GM12878 (cell line): ENCODE measurements around the gene ZNF407. TPM values are rescaled to one million over a fixed set of nuclear protein-coding genes. Genes with fewer than 3 reads are reported as not detected.
A peak's percentile ranks its signal among the peaks of the same experiment; 100 is the strongest.

Experiments
- ATF7 ChIP-seq: fragments of 450-650 bp; IDR thresholded peaks from 2 replicates; pipeline ENCODE4 v1.6.1; 2016; ENCODE audit warnings: low read depth, mild to moderate bottlenecking
- CBX5 ChIP-seq: sonication (generic); IDR thresholded peaks from 2 replicates; pipeline ENCODE4 v1.6.1; 2016; ENCODE audit warnings: low read depth, moderate library complexity, mild to moderate bottlenecking, inconsistent platforms
- CHD1 ChIP-seq: IDR thresholded peaks from 2 replicates; pipeline ENCODE4 v1.6.1; 2012; ENCODE audit warnings: low read depth, low read length, improper control_type of control experiment
- CREM ChIP-seq: IDR thresholded peaks from 2 replicates; pipeline ENCODE4 v1.6.1; 2014; ENCODE audit warnings: antibody characterized with exemption, low read depth
- DPF2 ChIP-seq: fragments of 450-650 bp; IDR thresholded peaks from 2 replicates; pipeline ENCODE4 v1.6.1; 2017; ENCODE audit warnings: mild to moderate bottlenecking
- EGR1 ChIP-seq, 2 experiments: IDR thresholded peaks; 1 replicate in 1 of 2; 2 replicates in 1 of 2; pipeline ENCODE4 v1.6.1; 2011 to 2012; ENCODE audit warnings: low read depth in 2 of 2, low read length in 2 of 2, borderline replicate concordance in 1 of 2, mild to moderate bottlenecking in 1 of 2, moderate library complexity in 1 of 2
- EP300 ChIP-seq, 2 experiments: fragments of 150-350 bp in 1 of 2; IDR thresholded peaks; 2 replicates each; pipeline ENCODE4 v1.6.1; 2011 to 2012; ENCODE audit warnings: low read depth in 2 of 2, low read length in 2 of 2, borderline replicate concordance in 1 of 2, improper control_type of control experiment in 1 of 2, inconsistent platforms in 1 of 2; ENCODE audit not compliant: control insufficient read depth in 1 of 2
- ETV6 ChIP-seq, 2 experiments: fragments of 450-650 bp in 1 of 2; IDR thresholded peaks in 1 of 2; conservative IDR thresholded peaks in 1 of 2; 2 replicates each; pipeline ENCODE4 v1.6.1; 2014; ENCODE audit warnings: antibody characterized with exemption in 1 of 2, borderline replicate concordance in 1 of 2, low read depth in 1 of 2, mild to moderate bottlenecking in 1 of 2, moderate library complexity in 1 of 2
- GATAD2B ChIP-seq: fragments of 450-650 bp; conservative IDR thresholded peaks from 2 replicates; pipeline ENCODE4 v1.6.1; 2017; ENCODE audit warnings: low read depth, mild to moderate bottlenecking, moderate library complexity
- HCFC1 ChIP-seq: fragments of 150-350 bp; IDR thresholded peaks from 2 replicates; pipeline ENCODE4 v1.6.1; 2014; ENCODE audit warnings: low read length
- JUNB ChIP-seq: IDR thresholded peaks from 2 replicates; pipeline ENCODE4 v1.6.1; 2016; ENCODE audit warnings: antibody characterized with exemption, mild to moderate bottlenecking
- MXI1 ChIP-seq: fragments of 150-350 bp; IDR thresholded peaks from 2 replicates; pipeline ENCODE4 v1.6.1; 2011; ENCODE audit warnings: low read depth, mild to moderate bottlenecking, inconsistent platforms, low read length, improper control_type of control experiment
- MYC ChIP-seq: IDR thresholded peaks from 2 replicates; pipeline ENCODE4 v1.6.1; 2011; ENCODE audit warnings: mild to moderate bottlenecking, low read length, moderate library complexity, inconsistent platforms; ENCODE audit not compliant: insufficient read depth, insufficient replicate concordance, insufficient read length, severe bottlenecking
- NFIC ChIP-seq: IDR thresholded peaks from 2 replicates; pipeline ENCODE4 v1.6.1; 2012; ENCODE audit warnings: low read depth, mild to moderate bottlenecking, inconsistent platforms, low read length, moderate library complexity
- PAX8 ChIP-seq: fragments of 450-650 bp; IDR thresholded peaks from 2 replicates; pipeline ENCODE4 v1.6.1; 2017; ENCODE audit warnings: mild to moderate bottlenecking, moderate library complexity
- RAD51 ChIP-seq: fragments of 450-650 bp; IDR thresholded peaks from 2 replicates; pipeline ENCODE4 v1.6.1; 2016; ENCODE audit warnings: moderate library complexity, mild to moderate bottlenecking, inconsistent platforms
- SPI1 ChIP-seq: IDR thresholded peaks from 2 replicates; pipeline ENCODE4 v1.6.1; 2011; ENCODE audit warnings: low read depth, mild to moderate bottlenecking, low read length, moderate library complexity, borderline replicate concordance; ENCODE audit not compliant: insufficient read depth
- TCF12 ChIP-seq: IDR thresholded peaks from 2 replicates; pipeline ENCODE4 v1.6.1; 2011; ENCODE audit warnings: low read depth, mild to moderate bottlenecking, low read length
- TCF7 ChIP-seq: IDR thresholded peaks from 2 replicates; pipeline ENCODE4 v1.6.1; 2014; ENCODE audit warnings: antibody characterized with exemption, borderline replicate concordance
- WRNIP1 ChIP-seq: IDR thresholded peaks from 2 replicates; pipeline ENCODE4 v1.6.1; 2011; ENCODE audit warnings: low read depth, low read length, improper control_type of control experiment, borderline replicate concordance
- YBX1 ChIP-seq: fragments of 450-650 bp; IDR thresholded peaks from 2 replicates; pipeline ENCODE4 v1.6.1; 2016; ENCODE audit warnings: antibody characterized with exemption
- ZNF384 ChIP-seq: IDR thresholded peaks from 2 replicates; pipeline ENCODE4 v1.6.1; 2012; ENCODE audit warnings: low read depth, mild to moderate bottlenecking, low read length, improper control_type of control experiment, borderline replicate concordance
- polyA plus RNA-seq, 11 experiments: library from polyadenylated mRNA; depleted of rRNA in 4 of 11; unstranded in 6 of 11; stranded (reverse) in 5 of 11; fragments of >200 nt; fragmentation: Nextera tagmentation in 4 of 11; fragmentation: Illumina TruSeq in 1 of 11; extraction: Ambion mirVana in 4 of 11; extraction: Trizol in 1 of 11; gene quantifications; 1 replicate in 1 of 11; 2 replicates in 10 of 11; pipeline versions ENCODE4 v1.2.1 to v1.2.3, GENCODE V29; 2011 to 2016; ENCODE audit warnings: inconsistent platforms in 2 of 11, missing spikeins in 2 of 11, low read depth in 1 of 11
- total RNA-seq, 4 experiments: library from RNA; depleted of rRNA in 3 of 4; stranded (reverse); fragments of >200 nt in 3 of 4; fragmentation: Illumina TruSeq in 1 of 4; extraction: Trizol in 1 of 4; gene quantifications; 2 replicates each; pipeline versions ENCODE4 v1.2.1 to v1.2.3, GENCODE V29; 2013 to 2021
- TF ChIP-seq, protein P1 (sequence below), 3 experiments: IDR thresholded peaks in 2 of 3; conservative IDR thresholded peaks in 1 of 3; 2 replicates each; pipeline ENCODE4 v1.5.1; 2011; ENCODE audit warnings: low read depth in 3 of 3, low read length in 3 of 3, mild to moderate bottlenecking in 3 of 3, control low read depth in 2 of 3, moderate library complexity in 2 of 3, inconsistent platforms in 1 of 3, mixed read lengths in 1 of 3; ENCODE audit not compliant: control insufficient read depth in 2 of 3, insufficient read depth in 1 of 3; ENCODE audit errors: extremely low read depth in 1 of 3
- TF ChIP-seq, protein P2 (sequence below): IDR thresholded peaks from 2 replicates; pipeline ENCODE4 v1.6.1; 2012; ENCODE audit warnings: low read depth, low read length, improper control_type of control experiment
- TF ChIP-seq, protein P3 (sequence below): IDR thresholded peaks from 2 replicates; pipeline ENCODE4 v1.6.1; 2012; ENCODE audit warnings: mild to moderate bottlenecking, low read depth, low read length

Gene ZNF407
- total and polyA plus RNA-seq, 10 of the 15 experiments (the other 5 are each of a cell fraction or from before 2014, with no cell fraction given) = 0.69 to 11.6 (median 5.3) TPM

DNA sequence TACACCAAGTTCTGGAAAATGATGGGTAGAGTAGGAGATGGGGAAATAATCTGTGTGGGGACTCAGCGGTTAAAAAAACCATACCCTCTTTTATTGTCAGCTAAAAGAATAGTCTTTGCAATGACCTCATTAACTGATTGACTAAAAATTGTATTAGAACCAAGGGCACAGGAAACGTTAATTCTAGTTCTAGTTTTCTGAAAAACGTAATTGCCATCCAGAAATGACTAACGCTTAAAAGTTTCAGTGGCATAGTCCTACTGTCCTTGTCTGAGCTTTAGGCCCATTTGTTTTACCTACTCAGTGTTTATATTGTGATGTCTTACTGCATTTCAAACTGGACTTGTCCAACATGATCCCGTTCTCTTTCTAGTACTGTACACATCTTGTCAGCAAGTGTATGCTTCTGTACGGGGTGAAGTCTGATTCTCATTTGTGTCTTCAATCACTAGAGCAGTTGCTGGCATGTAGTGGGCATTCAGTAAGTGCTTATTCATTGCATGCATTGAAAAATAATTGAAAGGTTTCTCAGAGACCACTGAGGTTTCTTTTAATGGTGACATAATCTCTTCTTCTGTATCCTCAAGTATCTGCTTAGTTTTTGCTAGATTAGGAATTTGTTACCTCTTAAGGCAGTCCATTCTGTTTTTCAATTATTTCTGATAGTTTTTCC, 81.5 kb downstream of the ZNF407 start (continued):
- TF ChIP-seq, protein P1, sequence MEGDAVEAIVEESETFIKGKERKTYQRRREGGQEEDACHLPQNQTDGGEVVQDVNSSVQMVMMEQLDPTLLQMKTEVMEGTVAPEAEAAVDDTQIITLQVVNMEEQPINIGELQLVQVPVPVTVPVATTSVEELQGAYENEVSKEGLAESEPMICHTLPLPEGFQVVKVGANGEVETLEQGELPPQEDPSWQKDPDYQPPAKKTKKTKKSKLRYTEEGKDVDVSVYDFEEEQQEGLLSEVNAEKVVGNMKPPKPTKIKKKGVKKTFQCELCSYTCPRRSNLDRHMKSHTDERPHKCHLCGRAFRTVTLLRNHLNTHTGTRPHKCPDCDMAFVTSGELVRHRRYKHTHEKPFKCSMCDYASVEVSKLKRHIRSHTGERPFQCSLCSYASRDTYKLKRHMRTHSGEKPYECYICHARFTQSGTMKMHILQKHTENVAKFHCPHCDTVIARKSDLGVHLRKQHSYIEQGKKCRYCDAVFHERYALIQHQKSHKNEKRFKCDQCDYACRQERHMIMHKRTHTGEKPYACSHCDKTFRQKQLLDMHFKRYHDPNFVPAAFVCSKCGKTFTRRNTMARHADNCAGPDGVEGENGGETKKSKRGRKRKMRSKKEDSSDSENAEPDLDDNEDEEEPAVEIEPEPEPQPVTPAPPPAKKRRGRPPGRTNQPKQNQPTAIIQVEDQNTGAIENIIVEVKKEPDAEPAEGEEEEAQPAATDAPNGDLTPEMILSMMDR (IDR thresholded peaks at IDR 0.05 in 2 of 3, conservative IDR thresholded peaks at IDR 0.05 in 1 of 3; ENCODE audit: control insufficient read depth in 2 of 3, extremely low read depth in 1 of 3, insufficient read depth in 1 of 3, low read depth in 3 of 3, low read length in 3 of 3) = no peak
- TF ChIP-seq TCF12 (no peak), MYC (no peak), DPF2 (peak; percentile 59), CHD1 (no peak), NFIC (peak; percentile 89), CBX5 (no peak), ATF7 (peak; percentile 88), TCF7 (no peak), GATAD2B (no peak), ETV6 (conservative IDR thresholded peaks at IDR 0.05 in 1 of 2, IDR thresholded peaks at IDR 0.05 in 1 of 2; ENCODE audit: borderline replicate concordance in 1 of 2, low read depth in 1 of 2) (0 out of 4 replicates have a peak, but pooled peaks of 1 of the 2 experiments have one; percentile 46), ZNF384 (no peak), EP300 (IDR thresholded peaks at IDR 0.05; ENCODE audit: borderline replicate concordance in 1 of 2, control insufficient read depth in 1 of 2, low read depth in 2 of 2, low read length in 2 of 2) (peak in 1 of 2 experiments; percentile 44; a peak in 1 of 4 replicates), CREM (peak; percentile 78), EGR1 (IDR thresholded peaks at IDR 0.05; ENCODE audit: borderline replicate concordance in 1 of 2, low read depth in 2 of 2, low read length in 2 of 2) (no peak), SPI1 (no peak), HCFC1 (no peak), YBX1 (no peak), JUNB (peak; percentile 93), RAD51 (no peak), PAX8 (no peak), WRNIP1 (no peak), MXI1 (no peak)
- TF ChIP-seq, protein P2, sequence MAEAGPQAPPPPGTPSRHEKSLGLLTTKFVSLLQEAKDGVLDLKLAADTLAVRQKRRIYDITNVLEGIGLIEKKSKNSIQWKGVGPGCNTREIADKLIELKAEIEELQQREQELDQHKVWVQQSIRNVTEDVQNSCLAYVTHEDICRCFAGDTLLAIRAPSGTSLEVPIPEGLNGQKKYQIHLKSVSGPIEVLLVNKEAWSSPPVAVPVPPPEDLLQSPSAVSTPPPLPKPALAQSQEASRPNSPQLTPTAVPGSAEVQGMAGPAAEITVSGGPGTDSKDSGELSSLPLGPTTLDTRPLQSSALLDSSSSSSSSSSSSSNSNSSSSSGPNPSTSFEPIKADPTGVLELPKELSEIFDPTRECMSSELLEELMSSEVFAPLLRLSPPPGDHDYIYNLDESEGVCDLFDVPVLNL = no peak
- TF ChIP-seq, protein P3, sequence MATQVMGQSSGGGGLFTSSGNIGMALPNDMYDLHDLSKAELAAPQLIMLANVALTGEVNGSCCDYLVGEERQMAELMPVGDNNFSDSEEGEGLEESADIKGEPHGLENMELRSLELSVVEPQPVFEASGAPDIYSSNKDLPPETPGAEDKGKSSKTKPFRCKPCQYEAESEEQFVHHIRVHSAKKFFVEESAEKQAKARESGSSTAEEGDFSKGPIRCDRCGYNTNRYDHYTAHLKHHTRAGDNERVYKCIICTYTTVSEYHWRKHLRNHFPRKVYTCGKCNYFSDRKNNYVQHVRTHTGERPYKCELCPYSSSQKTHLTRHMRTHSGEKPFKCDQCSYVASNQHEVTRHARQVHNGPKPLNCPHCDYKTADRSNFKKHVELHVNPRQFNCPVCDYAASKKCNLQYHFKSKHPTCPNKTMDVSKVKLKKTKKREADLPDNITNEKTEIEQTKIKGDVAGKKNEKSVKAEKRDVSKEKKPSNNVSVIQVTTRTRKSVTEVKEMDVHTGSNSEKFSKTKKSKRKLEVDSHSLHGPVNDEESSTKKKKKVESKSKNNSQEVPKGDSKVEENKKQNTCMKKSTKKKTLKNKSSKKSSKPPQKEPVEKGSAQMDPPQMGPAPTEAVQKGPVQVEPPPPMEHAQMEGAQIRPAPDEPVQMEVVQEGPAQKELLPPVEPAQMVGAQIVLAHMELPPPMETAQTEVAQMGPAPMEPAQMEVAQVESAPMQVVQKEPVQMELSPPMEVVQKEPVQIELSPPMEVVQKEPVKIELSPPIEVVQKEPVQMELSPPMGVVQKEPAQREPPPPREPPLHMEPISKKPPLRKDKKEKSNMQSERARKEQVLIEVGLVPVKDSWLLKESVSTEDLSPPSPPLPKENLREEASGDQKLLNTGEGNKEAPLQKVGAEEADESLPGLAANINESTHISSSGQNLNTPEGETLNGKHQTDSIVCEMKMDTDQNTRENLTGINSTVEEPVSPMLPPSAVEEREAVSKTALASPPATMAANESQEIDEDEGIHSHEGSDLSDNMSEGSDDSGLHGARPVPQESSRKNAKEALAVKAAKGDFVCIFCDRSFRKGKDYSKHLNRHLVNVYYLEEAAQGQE = no peak
